GM20431 (cell line): ENCODE results near the gene GREB1.
"Not testable (repeated sequence)": the region's sequence is repeated elsewhere in the genome, so short reads cannot be mapped to it uniquely, and the experiment has no call there.

ENCODE experiments used
- in situ Hi-C: fragments of 300-500 bp; cut with MseI, MboI; formaldehyde crosslinking; loops from one replicate; pipeline ENCODE4 v1.15.0; 2020; ENCODE audit warnings: low sequenced_read_pairs; ENCODE audit not compliant: unreplicated experiment

Gene GREB1

GRCh38 chr2:11652553-11652952 is 118.7 kb downstream of the GREB1 start:
- in situ Hi-C loops = no loop called here

- in situ Hi-C loops = no loop called here
These were observed 121.7 kb downstream of the GREB1 start for GRCh38 chr2:11655495-11655894.

GRCh38 chr2:11656252-11656651 is 122.4 kb downstream of the GREB1 start:
- in situ Hi-C loops = no loop called here

- in situ Hi-C loops = no loop called here
These were observed 122.8 kb downstream of the GREB1 start for GRCh38 chr2:11656671-11657101.

GRCh38 chr2:11657195-11657594 is 123.3 kb downstream of the GREB1 start:
- in situ Hi-C loops = no loop called here

GRCh38 chr2:11657646-11658045 is 123.8 kb downstream of the GREB1 start:
- in situ Hi-C loops = no loop called here

- in situ Hi-C loops = no loop called here
These were observed 124.6 kb downstream of the GREB1 start for GRCh38 chr2:11658208-11659114.

GRCh38 chr2:11659115-11659475 is 125.2 kb downstream of the GREB1 start:
- in situ Hi-C loops = no loop called here

- in situ Hi-C loops = no loop called here
These were observed 126.0 kb downstream of the GREB1 start for GRCh38 chr2:11659851-11660250.

GRCh38 chr2:11660396-11660795 is 126.6 kb downstream of the GREB1 start:
- in situ Hi-C loops = not testable (repeated sequence)

GRCh38 chr2:11661891-11662435 is 128.1 kb downstream of the GREB1 start:
- in situ Hi-C loops = no loop called here

- in situ Hi-C loops = no loop called here
These were observed 129.0 kb downstream of the GREB1 start for GRCh38 chr2:11662882-11663281.

GRCh38 chr2:11663427-11663826 is 129.6 kb downstream of the GREB1 start:
- in situ Hi-C loops = no loop called here

- in situ Hi-C loops = no loop called here
These were observed 131.2 kb downstream of the GREB1 start for GRCh38 chr2:11665028-11665427.

- in situ Hi-C loops = no loop called here
These were observed 131.9 kb downstream of the GREB1 start for GRCh38 chr2:11665510-11666362.

- in situ Hi-C loops = no loop called here
These were observed 133.3 kb downstream of the GREB1 start for GRCh38 chr2:11667194-11667593.

- in situ Hi-C loops = no loop called here
These were observed 134.2 kb downstream of the GREB1 start for GRCh38 chr2:11667866-11668637.

- in situ Hi-C loops = no loop called here
These were observed 135.8 kb downstream of the GREB1 start, which contains the start of gene NTSR2 for GRCh38 chr2:11669454-11670291. NTSR2 (minus strand) TSS chr2:11670195; CDS start chr2:11670129, 66 bp downstream.

- in situ Hi-C loops = no loop called here
These were observed 138.6 kb downstream of the GREB1 start for GRCh38 chr2:11672407-11672806.
